ENCODE measurements around the gene PIEZO2. TPM values are rescaled to one million over a fixed set of nuclear protein-coding genes. Genes with fewer than 3 reads are reported as not detected.

Gene PIEZO2
- total RNA-seq, 1 experiment from 2014 or later, result 0.57 TPM

DNA sequence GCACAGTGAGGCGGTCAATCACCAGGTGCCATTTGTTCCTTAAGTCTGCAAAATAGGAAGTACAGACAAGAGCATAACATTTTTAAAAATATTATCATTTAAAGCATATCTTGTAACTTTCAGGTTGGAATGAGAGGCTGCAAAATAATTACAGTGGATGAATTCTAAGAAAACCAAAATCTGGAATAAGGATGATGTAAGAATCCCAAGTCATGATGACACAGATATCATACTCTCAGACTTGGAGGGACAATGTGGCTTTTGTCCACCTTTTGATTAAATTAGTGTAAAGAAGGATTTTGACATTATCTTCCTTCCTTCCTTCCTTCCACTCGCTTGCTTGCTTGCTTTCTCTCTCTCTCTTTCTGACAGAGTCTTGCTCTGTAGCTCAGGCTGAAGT lies 379.1 kb downstream of the PIEZO2 start:
- TF ChIP-seq, protein P1, sequence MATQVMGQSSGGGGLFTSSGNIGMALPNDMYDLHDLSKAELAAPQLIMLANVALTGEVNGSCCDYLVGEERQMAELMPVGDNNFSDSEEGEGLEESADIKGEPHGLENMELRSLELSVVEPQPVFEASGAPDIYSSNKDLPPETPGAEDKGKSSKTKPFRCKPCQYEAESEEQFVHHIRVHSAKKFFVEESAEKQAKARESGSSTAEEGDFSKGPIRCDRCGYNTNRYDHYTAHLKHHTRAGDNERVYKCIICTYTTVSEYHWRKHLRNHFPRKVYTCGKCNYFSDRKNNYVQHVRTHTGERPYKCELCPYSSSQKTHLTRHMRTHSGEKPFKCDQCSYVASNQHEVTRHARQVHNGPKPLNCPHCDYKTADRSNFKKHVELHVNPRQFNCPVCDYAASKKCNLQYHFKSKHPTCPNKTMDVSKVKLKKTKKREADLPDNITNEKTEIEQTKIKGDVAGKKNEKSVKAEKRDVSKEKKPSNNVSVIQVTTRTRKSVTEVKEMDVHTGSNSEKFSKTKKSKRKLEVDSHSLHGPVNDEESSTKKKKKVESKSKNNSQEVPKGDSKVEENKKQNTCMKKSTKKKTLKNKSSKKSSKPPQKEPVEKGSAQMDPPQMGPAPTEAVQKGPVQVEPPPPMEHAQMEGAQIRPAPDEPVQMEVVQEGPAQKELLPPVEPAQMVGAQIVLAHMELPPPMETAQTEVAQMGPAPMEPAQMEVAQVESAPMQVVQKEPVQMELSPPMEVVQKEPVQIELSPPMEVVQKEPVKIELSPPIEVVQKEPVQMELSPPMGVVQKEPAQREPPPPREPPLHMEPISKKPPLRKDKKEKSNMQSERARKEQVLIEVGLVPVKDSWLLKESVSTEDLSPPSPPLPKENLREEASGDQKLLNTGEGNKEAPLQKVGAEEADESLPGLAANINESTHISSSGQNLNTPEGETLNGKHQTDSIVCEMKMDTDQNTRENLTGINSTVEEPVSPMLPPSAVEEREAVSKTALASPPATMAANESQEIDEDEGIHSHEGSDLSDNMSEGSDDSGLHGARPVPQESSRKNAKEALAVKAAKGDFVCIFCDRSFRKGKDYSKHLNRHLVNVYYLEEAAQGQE (IDR thresholded peaks at IDR 0.05; ENCODE audit: insufficient read depth in 1 of 2, low read depth in 2 of 2, low read length in 1 of 2), result no peak
- TF ChIP-seq POLR2AphosphoS5 (IDR thresholded peaks at IDR 0.05; ENCODE audit: low read depth, low read length) (no peak), SIN3A (IDR thresholded peaks at IDR 0.05; ENCODE audit: borderline replicate concordance, insufficient read depth, low read depth, low read length) (no peak), TCF7L2 (IDR thresholded peaks at IDR 0.05; ENCODE audit: low read depth, low read length) (no peak)
- TF ChIP-seq, protein P2, sequence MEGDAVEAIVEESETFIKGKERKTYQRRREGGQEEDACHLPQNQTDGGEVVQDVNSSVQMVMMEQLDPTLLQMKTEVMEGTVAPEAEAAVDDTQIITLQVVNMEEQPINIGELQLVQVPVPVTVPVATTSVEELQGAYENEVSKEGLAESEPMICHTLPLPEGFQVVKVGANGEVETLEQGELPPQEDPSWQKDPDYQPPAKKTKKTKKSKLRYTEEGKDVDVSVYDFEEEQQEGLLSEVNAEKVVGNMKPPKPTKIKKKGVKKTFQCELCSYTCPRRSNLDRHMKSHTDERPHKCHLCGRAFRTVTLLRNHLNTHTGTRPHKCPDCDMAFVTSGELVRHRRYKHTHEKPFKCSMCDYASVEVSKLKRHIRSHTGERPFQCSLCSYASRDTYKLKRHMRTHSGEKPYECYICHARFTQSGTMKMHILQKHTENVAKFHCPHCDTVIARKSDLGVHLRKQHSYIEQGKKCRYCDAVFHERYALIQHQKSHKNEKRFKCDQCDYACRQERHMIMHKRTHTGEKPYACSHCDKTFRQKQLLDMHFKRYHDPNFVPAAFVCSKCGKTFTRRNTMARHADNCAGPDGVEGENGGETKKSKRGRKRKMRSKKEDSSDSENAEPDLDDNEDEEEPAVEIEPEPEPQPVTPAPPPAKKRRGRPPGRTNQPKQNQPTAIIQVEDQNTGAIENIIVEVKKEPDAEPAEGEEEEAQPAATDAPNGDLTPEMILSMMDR (IDR thresholded peaks at IDR 0.05), result no peak
- intact Hi-C loops (cut with micrococcal nuclease; ENCODE audit: unreplicated experiment), result loop anchor here (10.0 kb wide), 1 partner anchor 705 kb away; no protein-coding TSS in a partner anchor

DNA sequence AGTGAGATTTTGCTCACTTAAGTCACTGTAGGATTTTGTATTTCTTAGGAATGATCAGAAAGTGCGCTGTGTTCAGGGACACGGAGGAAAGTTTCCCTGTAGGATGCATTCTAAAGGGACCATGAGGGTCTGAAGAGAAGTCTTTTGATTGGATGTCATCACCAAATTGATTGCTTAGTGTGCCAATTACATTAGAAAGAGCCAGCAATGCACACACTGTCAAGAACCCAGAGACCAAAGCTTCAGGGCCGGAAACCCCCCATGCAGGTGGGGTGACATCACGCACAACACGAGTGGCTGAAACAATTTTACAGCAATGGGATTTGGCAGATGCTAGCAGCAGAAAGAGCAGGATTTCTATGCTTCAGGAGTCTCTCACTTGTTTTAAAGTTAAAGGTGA lies 381.1 kb downstream of the PIEZO2 start:
- H3K27ac ChIP-seq (ENCODE audit: low read length), result no peak overlapping the region
- no peak overlapping the region for H3K4me3 ChIP-seq (ENCODE audit: low read depth in 2 of 2, low read length in 2 of 2)
- intact Hi-C loops (cut with micrococcal nuclease; ENCODE audit: unreplicated experiment) (no loop called here), in situ Hi-C loops (cut with HindIII; ENCODE audit: low pct_unique_long_range_greater_than_20kb, low sequenced_read_pairs) (no loop called here)
- no peaks in the 10 kb centered on the region for H3K36me3 ChIP-seq (ENCODE audit: control insufficient read depth, insufficient read depth, low read length)
- POLR2A ChIA-PET, result no interaction called here
- ATAC-seq, result no peak
- no peaks in the 10 kb centered on the region; the same call in 1 of the 2 replicates for H3K27me3 ChIP-seq (ENCODE audit: control insufficient read depth, insufficient read depth, low read length)
- CTCF ChIA-PET, result no interaction called here
- DNase-seq (ENCODE audit: low read depth, low spot score), result no peak
- H3K9me3 ChIP-seq (ENCODE audit: control insufficient read depth, insufficient read depth, low read depth, low read length), result no peaks in the 10 kb centered on the region
- no TSS peak for BruUV-seq (replicated peaks)
- TF ChIP-seq, protein P2 (IDR thresholded peaks at IDR 0.05), result no peak
- TF ChIP-seq, protein P1 (IDR thresholded peaks at IDR 0.05; ENCODE audit: insufficient read depth in 1 of 2, low read depth in 2 of 2, low read length in 1 of 2), result no peak
- TF ChIP-seq TCF7L2 (IDR thresholded peaks at IDR 0.05; ENCODE audit: low read depth, low read length), result no peak
- H3K4me1 ChIP-seq (ENCODE audit: control insufficient read depth, insufficient read depth, low read length), result no peaks in the 10 kb centered on the region

More for the DNA sequence above, 379.1 kb downstream of the PIEZO2 start:
- DNase-seq (ENCODE audit: low read depth, low spot score) (no peak), ATAC-seq (no peak)
- Histone ChIP-seq H3K9me3 (ENCODE audit: control insufficient read depth, insufficient read depth, low read depth, low read length) (no peaks in the 10 kb centered on the region), H3K4me3 (ENCODE audit: low read depth in 2 of 2, low read length in 2 of 2) (no peak overlapping the region), H3K4me1 (ENCODE audit: control insufficient read depth, insufficient read depth, low read length) (no peaks in the 10 kb centered on the region), H3K27me3 (ENCODE audit: control insufficient read depth, insufficient read depth, low read length) (peaks cover 4% of the 10 kb centered on the region), H3K36me3 (ENCODE audit: control insufficient read depth, insufficient read depth, low read length) (no peaks in the 10 kb centered on the region), H3K27ac (ENCODE audit: low read length) (no peak overlapping the region)
- in situ Hi-C loops (cut with HindIII; ENCODE audit: low pct_unique_long_range_greater_than_20kb, low sequenced_read_pairs), result no loop called here
- POLR2A ChIA-PET, result no interaction called here
- no TSS peak for BruUV-seq (replicated peaks)
- CTCF ChIA-PET, result no interaction called here

All from Panc1 (cell line).